OCI-LY7 (cell line): ENCODE results near the gene EVX2. TPM values are rescaled to one million over a fixed set of nuclear protein-coding genes. Genes with fewer than 3 reads are reported as not detected.

Experiments used
- BruUV-seq: library from RNA; stranded (reverse); fragments of 400-500 nt; replicated peaks from 2 replicates; lab custom pipeline; 2021; lab: Mats Ljungman, UMichigan
- CTCF ChIA-PET: fragments of 300-600 bp; sonication (Branson Sonifier 250); formaldehyde crosslinking; loops from one replicate; lab custom pipeline; 2022; ENCODE audit warnings: antibody characterized with exemption; ENCODE audit not compliant: unreplicated experiment; lab: Charles Lee
- POLR2A ChIA-PET: fragments of 300-600 bp; sonication (Branson Sonifier 250); formaldehyde crosslinking; loops from one replicate; lab custom pipeline; 2022; ENCODE audit warnings: antibody characterized with exemption; lab: Charles Lee
- DNase-seq: peaks from one replicate; pipeline ENCODE4 v3.0.0-alpha.2; 2015; ENCODE audit warnings: low spot score
- H2AFZ ChIP-seq: fragments of 200-600 bp; sonication (generic), shearing (Covaris generic); 2 replicates; pipeline ENCODE4 v1.6.1; 2014; ENCODE audit warnings: mild to moderate bottlenecking, antibody characterized with exemption, low read length, moderate library complexity
- H3K27ac ChIP-seq: fragments of 200-600 bp; sonication (generic); 2 replicates; pipeline ENCODE4 v1.5.1; 2014; ENCODE audit warnings: mixed run types, low read depth, mild to moderate bottlenecking, moderate library complexity, low read length, inconsistent platforms; ENCODE audit not compliant: poor library complexity, severe bottlenecking
- H3K36me3 ChIP-seq: fragments of 200-600 bp; sonication (generic); 2 replicates; pipeline ENCODE4 v1.6.1; 2014; ENCODE audit warnings: mild to moderate bottlenecking, antibody characterized with exemption, low read length, moderate library complexity, mixed read lengths; ENCODE audit not compliant: insufficient read depth
- H3K4me1 ChIP-seq: fragments of 200-600 bp; sonication (generic); 2 replicates; pipeline ENCODE4 v1.5.1; 2014; ENCODE audit warnings: mild to moderate bottlenecking, low read length; ENCODE audit not compliant: insufficient read depth, poor library complexity, severe bottlenecking
- H3K4me2 ChIP-seq: fragments of 200-600 bp; sonication (generic); 2 replicates; pipeline ENCODE4 v1.6.1; 2014; ENCODE audit warnings: mild to moderate bottlenecking, low read length
- H3K4me3 ChIP-seq: fragments of 200-600 bp; sonication (generic); 2 replicates; pipeline ENCODE4 v1.5.1; 2014; ENCODE audit warnings: mild to moderate bottlenecking, low read depth, low read length; ENCODE audit not compliant: poor library complexity, severe bottlenecking
- H3K79me2 ChIP-seq: fragments of 200-600 bp; sonication (generic); 2 replicates; pipeline ENCODE4 v1.6.1; 2016; ENCODE audit warnings: low read depth, mild to moderate bottlenecking, low read length, moderate library complexity, mixed read lengths; ENCODE audit not compliant: insufficient read depth
- H3K9me2 ChIP-seq: fragments of 200-600 bp; sonication (generic); 2 replicates; pipeline ENCODE4 v1.6.1; 2016; ENCODE audit warnings: mild to moderate bottlenecking, low read length, mixed read lengths; ENCODE audit not compliant: insufficient read depth
- H3K9me3 ChIP-seq: fragments of 200-600 bp; sonication (generic); 2 replicates; pipeline ENCODE4 v1.6.1; 2014; ENCODE audit warnings: mild to moderate bottlenecking, mixed run types, low read length, mixed read lengths
- H4K20me1 ChIP-seq: fragments of 200-600 bp; sonication (generic); 2 replicates; pipeline ENCODE4 v1.6.1; 2014; ENCODE audit warnings: mild to moderate bottlenecking, antibody characterized with exemption, low read length, moderate library complexity, mixed read lengths; ENCODE audit not compliant: insufficient read depth
- EZH2phosphoT487 ChIP-seq: fragments of 200-600 bp; sonication (generic); IDR thresholded peaks from 2 replicates; pipeline ENCODE4 v1.6.1; 2018; ENCODE audit warnings: low read depth, borderline replicate concordance, mild to moderate bottlenecking, mixed run types, antibody characterized with exemption, low read length, moderate library complexity, mixed read lengths
- intact Hi-C: fragments of 100-400 bp; cut with micrococcal nuclease; formaldehyde crosslinking; loops from one replicate; pipeline ENCODE4 v1.10.0; 2022; ENCODE audit not compliant: unreplicated experiment
- total RNA-seq, 2 experiments: library from RNA; depleted of rRNA in 1 of 2; stranded (reverse); fragments of >200 nt in 1 of 2; shearing (Covaris generic) in 1 of 2; gene quantifications; 2 replicates each; pipeline ENCODE4 v1.2.3, GENCODE V29; 2014 to 2022
- TF ChIP-seq, protein P1 (sequence below): fragments of 200-600 bp; sonication (generic); conservative IDR thresholded peaks from 2 replicates; pipeline ENCODE4 v1.5.1; 2014; ENCODE audit warnings: mild to moderate bottlenecking, antibody characterized with exemption, low read length, moderate library complexity, mixed read lengths

Gene EVX2
- total RNA-seq, 2 experiments from 2014 or later: not detected

DNA sequence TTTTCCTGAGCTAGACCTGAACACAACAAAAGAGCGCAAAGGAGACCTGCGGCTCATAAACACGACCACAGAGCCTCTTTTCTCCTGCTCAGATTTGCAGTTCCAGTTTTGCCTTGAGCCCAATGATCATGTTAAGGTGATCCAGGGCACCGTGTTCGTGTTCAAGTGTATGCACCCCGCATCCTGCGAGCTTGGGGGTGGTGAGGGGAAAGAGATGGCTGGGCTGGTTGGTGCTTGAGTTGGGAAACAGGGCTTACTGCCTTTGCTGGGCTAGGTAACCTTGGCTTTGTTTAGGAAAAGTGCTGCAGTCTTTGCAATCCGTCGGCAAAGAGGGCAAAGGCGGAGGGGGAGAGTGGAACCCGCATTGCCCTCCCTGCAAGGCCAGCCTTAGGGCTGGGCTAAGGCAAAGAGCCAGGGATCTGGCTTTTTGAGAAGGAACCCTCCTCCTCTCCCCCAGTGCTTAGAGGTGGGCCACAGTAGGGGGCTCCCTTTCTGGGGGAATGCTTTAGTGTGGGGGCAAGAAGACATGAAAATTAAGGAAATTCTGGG is 34.1 kb upstream of the EVX2 start:
- DNase-seq: no peak
- Histone ChIP-seq H4K20me1 (no peaks in the 10 kb centered on the region), H2AFZ (no peak overlapping the region), H3K36me3 (no peaks in the 10 kb centered on the region), H3K4me2 (no peak overlapping the region), H3K9me3 (no peaks in the 10 kb centered on the region), H3K4me1 (no peaks in the 10 kb centered on the region), H3K9me2 (no peaks in the 10 kb centered on the region), H3K4me3 (no peak overlapping the region), H3K79me2 (no peaks in the 10 kb centered on the region), H3K27ac (no peak overlapping the region)
- TF ChIP-seq, protein P1, sequence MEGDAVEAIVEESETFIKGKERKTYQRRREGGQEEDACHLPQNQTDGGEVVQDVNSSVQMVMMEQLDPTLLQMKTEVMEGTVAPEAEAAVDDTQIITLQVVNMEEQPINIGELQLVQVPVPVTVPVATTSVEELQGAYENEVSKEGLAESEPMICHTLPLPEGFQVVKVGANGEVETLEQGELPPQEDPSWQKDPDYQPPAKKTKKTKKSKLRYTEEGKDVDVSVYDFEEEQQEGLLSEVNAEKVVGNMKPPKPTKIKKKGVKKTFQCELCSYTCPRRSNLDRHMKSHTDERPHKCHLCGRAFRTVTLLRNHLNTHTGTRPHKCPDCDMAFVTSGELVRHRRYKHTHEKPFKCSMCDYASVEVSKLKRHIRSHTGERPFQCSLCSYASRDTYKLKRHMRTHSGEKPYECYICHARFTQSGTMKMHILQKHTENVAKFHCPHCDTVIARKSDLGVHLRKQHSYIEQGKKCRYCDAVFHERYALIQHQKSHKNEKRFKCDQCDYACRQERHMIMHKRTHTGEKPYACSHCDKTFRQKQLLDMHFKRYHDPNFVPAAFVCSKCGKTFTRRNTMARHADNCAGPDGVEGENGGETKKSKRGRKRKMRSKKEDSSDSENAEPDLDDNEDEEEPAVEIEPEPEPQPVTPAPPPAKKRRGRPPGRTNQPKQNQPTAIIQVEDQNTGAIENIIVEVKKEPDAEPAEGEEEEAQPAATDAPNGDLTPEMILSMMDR: no peak
- BruUV-seq: no TSS peak
- ChIA-PET CTCF (no interaction called here), POLR2A (no interaction called here)
- intact Hi-C loops: no loop called here

DNA sequence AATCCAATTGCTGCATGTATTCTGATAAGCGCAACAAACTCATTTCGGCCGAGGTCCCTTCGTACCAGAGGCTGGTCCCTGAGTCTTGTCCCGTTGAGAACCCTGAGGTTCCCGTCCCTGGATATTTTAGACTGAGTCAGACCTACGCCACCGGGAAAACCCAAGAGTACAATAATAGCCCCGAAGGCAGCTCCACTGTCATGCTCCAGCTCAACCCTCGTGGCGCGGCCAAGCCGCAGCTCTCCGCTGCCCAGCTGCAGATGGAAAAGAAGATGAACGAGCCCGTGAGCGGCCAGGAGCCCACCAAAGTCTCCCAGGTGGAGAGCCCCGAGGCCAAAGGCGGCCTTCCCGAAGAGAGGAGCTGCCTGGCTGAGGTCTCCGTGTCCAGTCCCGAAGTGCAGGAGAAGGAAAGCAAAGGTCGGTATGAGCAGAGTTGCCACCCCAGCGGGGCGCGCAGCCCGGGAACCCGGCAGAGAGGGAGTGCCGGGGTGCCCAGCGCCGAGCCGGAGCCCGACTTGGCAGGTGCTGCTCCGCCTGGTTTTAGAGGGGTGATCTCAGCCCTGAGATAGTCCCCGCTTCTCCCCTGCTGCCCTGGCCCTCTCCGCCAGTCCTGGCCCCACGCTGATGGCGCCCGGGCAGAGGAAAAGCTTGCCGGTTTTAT is 33.5 kb upstream of the EVX2 start:
- intact Hi-C loops: no loop called here
- no peaks in the 10 kb centered on the region for H3K79me2 ChIP-seq
- H4K20me1 ChIP-seq: no peaks in the 10 kb centered on the region
- no peaks in the 10 kb centered on the region for H3K9me3 ChIP-seq
- no peaks in the 10 kb centered on the region for H3K36me3 ChIP-seq
- no peaks in the 10 kb centered on the region for H3K9me2 ChIP-seq
- no peak for DNase-seq
- no peak overlapping the region for H2AFZ ChIP-seq
- CTCF ChIA-PET: no interaction called here
- no peak overlapping the region for H3K4me2 ChIP-seq
- POLR2A ChIA-PET: no interaction called here
- no peak overlapping the region for H3K4me3 ChIP-seq
- TF ChIP-seq, protein P1: no peak
- no peak for TF ChIP-seq EZH2phosphoT487
- H3K4me1 ChIP-seq: no peaks in the 10 kb centered on the region
- no TSS peak for BruUV-seq
- H3K27ac ChIP-seq: no peak overlapping the region
